Common myeloid progenitor, CD34-positive (primary cell): ENCODE results near the gene TMEM141.

Source experiments
- CTCF ChIA-PET: fragments of 350-600 bp; sonication (Branson Sonifier 250); formaldehyde crosslinking; loops from one replicate; lab custom pipeline; 2021; ENCODE audit warnings: antibody characterized with exemption; lab: Charles Lee
- POLR2A ChIA-PET: fragments of 350-600 bp; sonication (Branson Sonifier 250); formaldehyde crosslinking; loops from one replicate; lab custom pipeline; 2021; ENCODE audit warnings: antibody characterized with exemption; lab: Charles Lee
- DNase-seq, 3 donors: peaks; one replicate each; pipeline versions ENCODE4 v3.0.0 to v3.0.0-alpha.2; 2013
- H3K27ac ChIP-seq, 2 experiments: 1 replicate in 1 of 2; 2 replicates in 1 of 2; pipeline ENCODE4 v1.7.0; 2013; ENCODE audit warnings: inconsistent platforms in 2 of 2, low read length in 2 of 2, mild to moderate bottlenecking in 2 of 2, low read depth in 1 of 2, moderate library complexity in 1 of 2; ENCODE audit not compliant: severe bottlenecking in 2 of 2, insufficient read depth in 1 of 2, poor library complexity in 1 of 2
- H3K27me3 ChIP-seq, 5 experiments: replicated peaks in 2 of 5; 1 replicate in 3 of 5; 2 replicates in 2 of 5; pipeline versions ENCODE4 v1.6.1 to v1.7.0; 2013; ENCODE audit warnings: low read length in 4 of 5, mild to moderate bottlenecking in 2 of 5, moderate library complexity in 2 of 5, inconsistent platforms in 1 of 5; ENCODE audit not compliant: insufficient read depth in 5 of 5, control insufficient read depth in 4 of 5
- H3K36me3 ChIP-seq, 4 experiments: 1 replicate in 2 of 4; 2 replicates in 2 of 4; pipeline versions ENCODE4 v1.6.1 to v1.7.0; 2013; ENCODE audit warnings: low read length in 3 of 4, control low read depth in 1 of 4, mild to moderate bottlenecking in 1 of 4; ENCODE audit not compliant: control insufficient read depth in 4 of 4, insufficient read depth in 4 of 4
- H3K4me1 ChIP-seq, 4 experiments: 1 replicate in 3 of 4; 2 replicates in 1 of 4; pipeline versions ENCODE4 v1.6.1 to v1.7.1; 2013; ENCODE audit warnings: low read length in 3 of 4, mild to moderate bottlenecking in 3 of 4, control low read depth in 1 of 4, inconsistent platforms in 1 of 4, moderate library complexity in 1 of 4; ENCODE audit not compliant: control insufficient read depth in 4 of 4, insufficient read depth in 4 of 4; ENCODE audit errors: control extremely low read depth in 1 of 4
- H3K4me3 ChIP-seq, 7 experiments: 1 replicate in 4 of 7; 2 replicates in 3 of 7; pipeline versions ENCODE4 v1.5.1 to v1.7.0; 2013; ENCODE audit warnings: mild to moderate bottlenecking in 7 of 7, low read length in 6 of 7, moderate library complexity in 6 of 7, inconsistent platforms in 2 of 7, low read depth in 2 of 7, control low read depth in 1 of 7; ENCODE audit not compliant: insufficient read depth in 4 of 7, control insufficient read depth in 1 of 7; ENCODE audit errors: extremely low read depth in 1 of 7
- H3K9me3 ChIP-seq, 5 experiments: 1 replicate in 4 of 5; 2 replicates in 1 of 5; pipeline versions ENCODE4 v1.6.1 to v1.7.1; 2013; ENCODE audit warnings: low read length in 4 of 5, mild to moderate bottlenecking in 2 of 5, inconsistent platforms in 1 of 5, low read depth in 1 of 5, moderate library complexity in 1 of 5; ENCODE audit not compliant: control insufficient read depth in 4 of 5, insufficient read depth in 2 of 5; ENCODE audit errors: control extremely low read depth in 1 of 5
- WGBS: methylation state at CpG from one replicate; pipeline ENCODE4 v1.1.5; 2013; ENCODE audit not compliant: insufficient coverage; 5-methylcytosine and 5-hydroxymethylcytosine counted together

The TMEM141 gene

DNA sequence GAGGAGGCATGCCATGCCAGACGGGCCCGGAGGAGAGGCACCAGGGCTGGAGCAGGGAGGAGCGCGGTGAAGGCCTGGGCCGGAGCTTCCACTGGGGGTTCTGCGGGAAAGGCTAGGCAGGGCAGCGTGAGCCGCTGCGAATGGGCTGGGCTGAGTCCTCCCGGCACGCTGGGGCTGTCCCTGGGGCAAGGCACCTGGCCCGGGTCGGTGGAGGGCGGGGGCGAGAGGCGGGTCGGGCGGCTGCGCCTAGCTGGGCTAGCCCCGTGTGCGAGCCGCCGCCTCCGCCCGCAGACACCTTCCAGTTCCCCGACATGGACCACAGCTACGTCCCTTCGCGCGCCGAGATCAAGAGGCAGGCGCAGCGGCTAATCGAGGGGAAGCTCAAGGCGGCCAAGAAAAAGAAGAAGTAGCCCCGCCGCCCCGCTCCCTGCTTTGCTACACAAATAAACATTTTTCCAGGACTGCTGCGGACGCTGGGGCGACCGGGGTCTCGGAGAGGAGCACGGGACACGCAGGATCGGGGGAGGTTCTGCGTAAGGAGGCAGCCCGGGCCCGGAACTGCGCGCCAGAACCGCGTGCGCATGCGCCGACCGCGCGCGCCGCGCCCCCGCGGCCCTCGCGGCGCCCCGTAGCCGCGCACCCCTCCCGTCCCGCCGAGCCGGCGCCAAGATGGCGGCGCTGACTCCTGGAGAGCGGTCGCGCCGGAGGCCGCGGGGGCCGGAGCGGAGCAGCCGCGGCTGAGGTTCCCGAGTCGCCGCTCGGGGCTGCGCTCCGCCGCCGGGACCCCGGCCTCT lies 16.3 kb downstream of the TMEM141 start, which contains the start of gene RABL6:
TSS of gene RABL6 (plus strand) at position 668 of the 794 bp plus-strand sequence. CDS start 249 bp downstream, outside the sequence.
- Histone ChIP-seq H3K27me3 (peaks cover 0 to 1% (median 0%) of the 10 kb centered on the region in 5 experiments), H3K4me1 (peaks cover 5 to 36% (median 22%) of the 10 kb centered on the region in 4 experiments), H3K36me3 (peaks cover 0 to 29% (median 4%) of the 10 kb centered on the region in 4 experiments), H3K27ac (peak within 1 kb of the TSS in 1 of 2 experiments; percentile 74), H3K4me3 (peak within 1 kb of the TSS; percentile 83 to 93 (median 91)), H3K9me3 (no peaks in the 10 kb centered on the region)
- under 1% methylated on average over 74 of the region's 96 CpGs for WGBS
- peak; percentile 72 to 87 (median 85) for DNase-seq
- CTCF ChIA-PET = interaction anchor here (0.8 to 3.3 kb wide), 8 partner anchors 12 to 228 kb away, joined by 3 to 10 read pairs (median 5); partner anchors contain the start of genes AJM1 and CCDC183
- POLR2A ChIA-PET = interaction anchor here (1.1 kb wide), 1 partner anchor 47 kb away, joined by 3 read pairs; no protein-coding TSS in a partner anchor

DNA sequence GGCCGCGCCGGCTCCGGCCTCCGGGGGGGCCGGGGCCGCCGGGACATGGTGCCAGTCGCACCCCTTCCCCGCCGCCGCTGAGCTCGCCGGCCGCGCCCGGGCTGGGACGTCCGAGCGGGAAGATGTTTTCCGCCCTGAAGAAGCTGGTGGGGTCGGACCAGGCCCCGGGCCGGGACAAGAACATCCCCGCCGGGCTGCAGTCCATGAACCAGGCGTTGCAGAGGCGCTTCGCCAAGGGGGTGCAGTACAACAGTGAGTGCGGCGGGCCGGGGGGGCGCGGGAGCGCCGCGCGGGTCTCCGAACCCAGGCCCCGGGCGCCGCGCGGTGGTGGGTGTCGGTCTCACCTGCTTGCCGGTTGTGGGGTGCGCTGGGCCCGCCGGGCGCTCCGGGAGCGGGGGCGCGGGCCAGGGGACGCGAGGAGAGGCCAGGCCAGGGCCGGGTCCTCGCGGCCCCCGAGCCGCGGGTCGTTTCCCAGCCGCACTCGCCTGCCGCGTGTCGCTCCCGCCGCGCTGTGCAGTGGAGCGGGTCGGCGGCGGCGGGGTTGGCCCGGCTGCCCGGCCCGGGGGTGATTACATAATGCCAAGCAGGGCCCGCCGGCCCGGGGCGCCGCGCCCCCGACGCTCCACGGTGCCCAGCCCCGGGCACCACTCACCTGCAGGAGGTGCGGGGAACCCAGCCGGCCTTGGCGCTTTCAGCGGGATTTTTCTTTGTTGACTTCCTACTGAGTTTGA lies 17.1 kb downstream of the TMEM141 start:
- ChIA-PET CTCF (interaction anchor here (1.1 to 3.3 kb wide), 7 partner anchors 9 to 35 kb away, joined by 3 to 11 read pairs (median 6); partner anchors contain the start of gene AJM1), POLR2A (interaction anchor here (1.1 kb wide), 1 partner anchor 47 kb away, joined by 3 read pairs; no protein-coding TSS in a partner anchor)
- H3K27me3 ChIP-seq = no peaks in the 10 kb centered on the region
- peaks cover 2 to 36% (median 10%) of the 10 kb centered on the region in 4 experiments for H3K36me3 ChIP-seq
- H3K9me3 ChIP-seq = no peaks in the 10 kb centered on the region
- peaks cover 5 to 41% (median 27%) of the 10 kb centered on the region in 4 experiments for H3K4me1 ChIP-seq
- H3K27ac ChIP-seq = peak overlapping the region in 1 of 2 experiments; percentile 74
- peak overlapping the region; percentile 83 to 93 (median 91) for H3K4me3 ChIP-seq
- under 1% methylated on average over 89 of the region's 93 CpGs for WGBS
- DNase-seq = peak in 2 of 3 donors; percentile 47 to 61

- 3% methylated on average over 9 of the region's 14 CpGs for WGBS
- Histone ChIP-seq H3K4me3 (peak overlapping the region; percentile 83 to 93 (median 91)), H3K4me1 (peaks cover 5 to 41% (median 27%) of the 10 kb centered on the region in 4 experiments), H3K36me3 (peaks cover 2 to 38% (median 12%) of the 10 kb centered on the region in 4 experiments), H3K27me3 (no peaks in the 10 kb centered on the region), H3K27ac (peak overlapping the region in 1 of 2 experiments; percentile 74), H3K9me3 (no peaks in the 10 kb centered on the region)
- peak in 1 of 3 donors; percentile 18 for DNase-seq
- CTCF ChIA-PET = interaction anchor here (1.1 to 3.3 kb wide), 6 partner anchors 9 to 34 kb away, joined by 4 to 11 read pairs (median 6); partner anchors contain the start of gene AJM1
- POLR2A ChIA-PET = interaction anchor here (0.6 kb wide), 1 partner anchor 38 kb away, joined by 3 read pairs; no protein-coding TSS in a partner anchor
Measured at GRCh38 chr9:136808806-136809158, 17.6 kb downstream of the TMEM141 start.

- DNase-seq = no peak
- peaks cover 0 to 8% (median 6%) of the 10 kb centered on the region in 4 experiments for H3K4me1 ChIP-seq
- no peaks in the 10 kb centered on the region for H3K27me3 ChIP-seq
- H3K9me3 ChIP-seq = no peaks in the 10 kb centered on the region
- peaks cover 4 to 33% (median 18%) of the 10 kb centered on the region in 4 experiments for H3K36me3 ChIP-seq
- no peak overlapping the region for H3K4me3 ChIP-seq
- ChIA-PET POLR2A (no interaction called here), CTCF (interaction anchor here (0.9 to 1.7 kb wide), 4 partner anchors 12 to 211 kb away, joined by 3 to 5 read pairs (median 3); partner anchors contain the start of gene AJM1)
- no peak overlapping the region for H3K27ac ChIP-seq
- 98% methylated on average over 13 of the region's 13 CpGs for WGBS
Measured at GRCh38 chr9:136814725-136815421, 23.7 kb downstream of the TMEM141 start.

GRCh38 chr9:136815422-136815782 lies 24.3 kb downstream of the TMEM141 start:
- Histone ChIP-seq H3K27me3 (no peaks in the 10 kb centered on the region), H3K36me3 (peaks cover 4 to 30% (median 18%) of the 10 kb centered on the region in 4 experiments), H3K9me3 (no peaks in the 10 kb centered on the region), H3K4me3 (no peak overlapping the region), H3K27ac (no peak overlapping the region), H3K4me1 (peaks cover 0 to 6% (median 5%) of the 10 kb centered on the region in 4 experiments)
- DNase-seq = no peak
- ChIA-PET POLR2A (no interaction called here), CTCF (interaction anchor here (0.9 to 1.7 kb wide), 4 partner anchors 13 to 210 kb away, joined by 3 to 5 read pairs (median 3); no protein-coding TSS in a partner anchor)
- WGBS = 0% methylated on average over 1 of the region's 1 CpG
